K562 (cell line): ENCODE data around the gene TCAF1. TPM values are rescaled to one million over a fixed set of nuclear protein-coding genes. Genes with fewer than 3 reads are reported as not detected.
A peak's percentile ranks its signal among the peaks of the same experiment; 100 is the strongest.

Experiments used
- ESRRB ChIP-seq: fragments of 250-450 bp; sonication (Bioruptor Pico); IDR thresholded peaks from 2 replicates; pipeline ENCODE4 v1.5.0; 2020; ENCODE audit warnings: mild to moderate bottlenecking, moderate library complexity, borderline replicate concordance
- EZH2 ChIP-seq: IDR thresholded peaks from 2 replicates; pipeline ENCODE4 v1.6.1; 2012; ENCODE audit warnings: low read depth, mild to moderate bottlenecking, inconsistent platforms, low read length, borderline replicate concordance
- JUN ChIP-seq, 2 experiments: sonication (generic) in 1 of 2; formaldehyde crosslinking in 1 of 2; IDR thresholded peaks; 2 replicates each; pipeline versions ENCODE4 v1.6.1 to v1.8.0; 2012 to 2022; ENCODE audit warnings: borderline replicate concordance in 2 of 2, mild to moderate bottlenecking in 2 of 2, improper control_type of control experiment in 1 of 2, low read depth in 1 of 2, low read length in 1 of 2, missing genetic modification reagents in 1 of 2
- KHSRP ChIP-seq: fragments of 450-650 bp; IDR thresholded peaks from 2 replicates; pipeline ENCODE4 v1.6.1; 2017
- NEUROD1 ChIP-seq: fragments of 150-350 bp; IDR thresholded peaks from 2 replicates; pipeline ENCODE4 v1.6.1; 2014; ENCODE audit warnings: borderline replicate concordance, low read length, low read depth; ENCODE audit not compliant: partially characterized antibody
- NR2F6 ChIP-seq: fragments of 450-650 bp; formaldehyde crosslinking; IDR thresholded peaks from 2 replicates; pipeline ENCODE4 v1.4.0; 2020; ENCODE audit warnings: mild to moderate bottlenecking
- RBM14 ChIP-seq: fragments of 200-400 bp; formaldehyde crosslinking; IDR thresholded peaks from 2 replicates; pipeline ENCODE4 v1.6.1; 2018; ENCODE audit warnings: low read depth, mild to moderate bottlenecking, low read length, moderate library complexity, borderline replicate concordance; ENCODE audit not compliant: insufficient read depth
- SFPQ ChIP-seq: fragments of 200-400 bp; formaldehyde crosslinking; IDR thresholded peaks from 2 replicates; pipeline ENCODE4 v1.6.1; 2017; ENCODE audit warnings: mild to moderate bottlenecking, low read depth, low read length, moderate library complexity
- SRSF1 ChIP-seq: fragments of 200-400 bp; formaldehyde crosslinking; IDR thresholded peaks from 2 replicates; pipeline ENCODE4 v1.6.1; 2017; ENCODE audit warnings: mild to moderate bottlenecking, low read depth, low read length, moderate library complexity
- TAF15 ChIP-seq: fragments of 200-400 bp; formaldehyde crosslinking; IDR thresholded peaks from 2 replicates; pipeline ENCODE4 v1.6.1; 2017; ENCODE audit warnings: mild to moderate bottlenecking, low read depth, low read length, moderate library complexity
- ZC3H4 ChIP-seq: sonication (generic); formaldehyde crosslinking; IDR thresholded peaks from 2 replicates; pipeline ENCODE4 v1.9.0; 2021; ENCODE audit warnings: missing genetic modification reagents, borderline replicate concordance
- ZNF184 ChIP-seq: sonication (generic); formaldehyde crosslinking; IDR thresholded peaks from 2 replicates; pipeline ENCODE4 v1.5.0; 2020; ENCODE audit warnings: missing genetic modification reagents
- ZNF316 ChIP-seq: fragments of 450-650 bp; IDR thresholded peaks from 2 replicates; pipeline ENCODE4 v1.6.1; 2016
- polyA plus RNA-seq, 8 experiments: library from polyadenylated mRNA; depleted of rRNA in 4 of 8; stranded (reverse) in 5 of 8; unstranded in 3 of 8; fragments of >200 nt; fragmentation: Nextera tagmentation in 2 of 8; fragmentation: Illumina TruSeq in 1 of 8; extraction: Ambion mirVana in 2 of 8; extraction: Trizol in 1 of 8; gene quantifications; 2 replicates each; pipeline versions ENCODE4 v1.2.1 to v1.2.3, GENCODE V29; 2011 to 2014; ENCODE audit warnings: inconsistent platforms in 1 of 8, missing spikeins in 1 of 8
- total RNA-seq, 7 experiments: library from RNA; depleted of rRNA in 6 of 7; stranded (reverse); fragments of >200 nt in 6 of 7; fragmentation: Illumina TruSeq in 2 of 7; extraction: Trizol in 2 of 7; gene quantifications; 2 replicates each; pipeline versions ENCODE4 v1.2.1 to v1.2.3, GENCODE V29; 2011 to 2021; ENCODE audit warnings: low replicate concordance in 1 of 7
- TF ChIP-seq, protein P1 (sequence below): fragments of 450-650 bp; IDR thresholded peaks from 2 replicates; pipeline ENCODE4 v1.6.1; 2016; ENCODE audit warnings: mild to moderate bottlenecking, moderate library complexity

TCAF1 gene
- total and polyA plus RNA-seq, 9 of the 15 experiments (the other 6 are each of a cell fraction or from before 2014, with no cell fraction given), result 6.2 to 52.2 (median 24.4) TPM

DNA sequence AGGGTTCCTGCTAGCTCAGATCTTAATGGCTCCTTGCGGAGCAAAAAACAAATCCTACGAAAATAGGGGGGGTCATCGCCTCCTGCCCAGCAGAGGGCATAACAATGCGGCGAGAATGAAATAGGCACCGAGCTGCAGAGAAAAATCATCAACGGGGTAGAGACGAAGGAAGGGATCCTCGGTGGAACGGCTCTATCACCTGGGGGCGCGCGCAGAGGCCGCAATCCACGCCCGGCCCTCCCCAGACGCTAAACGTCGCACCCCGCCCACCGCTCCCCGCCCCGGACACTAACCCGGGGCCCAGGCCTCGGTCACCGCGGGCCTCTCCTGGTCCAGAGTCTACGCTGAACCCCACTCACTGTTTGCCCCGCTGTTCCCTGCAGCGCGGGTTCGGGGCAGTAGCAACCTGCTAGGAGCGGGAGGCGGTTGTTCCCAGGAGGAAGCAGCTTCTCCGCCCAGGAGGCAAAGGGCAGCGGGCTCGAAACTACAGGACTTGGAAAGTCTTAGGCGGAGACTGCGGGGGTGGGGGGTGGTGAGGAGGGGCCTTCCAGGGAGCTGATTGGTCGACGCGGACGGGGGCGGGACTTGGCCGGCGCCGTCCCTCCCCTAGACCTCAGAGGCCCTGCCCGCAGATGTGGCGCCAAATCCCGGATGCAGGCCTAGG is at the start of gene TCAF1 (continued):
- TF ChIP-seq, protein P1, sequence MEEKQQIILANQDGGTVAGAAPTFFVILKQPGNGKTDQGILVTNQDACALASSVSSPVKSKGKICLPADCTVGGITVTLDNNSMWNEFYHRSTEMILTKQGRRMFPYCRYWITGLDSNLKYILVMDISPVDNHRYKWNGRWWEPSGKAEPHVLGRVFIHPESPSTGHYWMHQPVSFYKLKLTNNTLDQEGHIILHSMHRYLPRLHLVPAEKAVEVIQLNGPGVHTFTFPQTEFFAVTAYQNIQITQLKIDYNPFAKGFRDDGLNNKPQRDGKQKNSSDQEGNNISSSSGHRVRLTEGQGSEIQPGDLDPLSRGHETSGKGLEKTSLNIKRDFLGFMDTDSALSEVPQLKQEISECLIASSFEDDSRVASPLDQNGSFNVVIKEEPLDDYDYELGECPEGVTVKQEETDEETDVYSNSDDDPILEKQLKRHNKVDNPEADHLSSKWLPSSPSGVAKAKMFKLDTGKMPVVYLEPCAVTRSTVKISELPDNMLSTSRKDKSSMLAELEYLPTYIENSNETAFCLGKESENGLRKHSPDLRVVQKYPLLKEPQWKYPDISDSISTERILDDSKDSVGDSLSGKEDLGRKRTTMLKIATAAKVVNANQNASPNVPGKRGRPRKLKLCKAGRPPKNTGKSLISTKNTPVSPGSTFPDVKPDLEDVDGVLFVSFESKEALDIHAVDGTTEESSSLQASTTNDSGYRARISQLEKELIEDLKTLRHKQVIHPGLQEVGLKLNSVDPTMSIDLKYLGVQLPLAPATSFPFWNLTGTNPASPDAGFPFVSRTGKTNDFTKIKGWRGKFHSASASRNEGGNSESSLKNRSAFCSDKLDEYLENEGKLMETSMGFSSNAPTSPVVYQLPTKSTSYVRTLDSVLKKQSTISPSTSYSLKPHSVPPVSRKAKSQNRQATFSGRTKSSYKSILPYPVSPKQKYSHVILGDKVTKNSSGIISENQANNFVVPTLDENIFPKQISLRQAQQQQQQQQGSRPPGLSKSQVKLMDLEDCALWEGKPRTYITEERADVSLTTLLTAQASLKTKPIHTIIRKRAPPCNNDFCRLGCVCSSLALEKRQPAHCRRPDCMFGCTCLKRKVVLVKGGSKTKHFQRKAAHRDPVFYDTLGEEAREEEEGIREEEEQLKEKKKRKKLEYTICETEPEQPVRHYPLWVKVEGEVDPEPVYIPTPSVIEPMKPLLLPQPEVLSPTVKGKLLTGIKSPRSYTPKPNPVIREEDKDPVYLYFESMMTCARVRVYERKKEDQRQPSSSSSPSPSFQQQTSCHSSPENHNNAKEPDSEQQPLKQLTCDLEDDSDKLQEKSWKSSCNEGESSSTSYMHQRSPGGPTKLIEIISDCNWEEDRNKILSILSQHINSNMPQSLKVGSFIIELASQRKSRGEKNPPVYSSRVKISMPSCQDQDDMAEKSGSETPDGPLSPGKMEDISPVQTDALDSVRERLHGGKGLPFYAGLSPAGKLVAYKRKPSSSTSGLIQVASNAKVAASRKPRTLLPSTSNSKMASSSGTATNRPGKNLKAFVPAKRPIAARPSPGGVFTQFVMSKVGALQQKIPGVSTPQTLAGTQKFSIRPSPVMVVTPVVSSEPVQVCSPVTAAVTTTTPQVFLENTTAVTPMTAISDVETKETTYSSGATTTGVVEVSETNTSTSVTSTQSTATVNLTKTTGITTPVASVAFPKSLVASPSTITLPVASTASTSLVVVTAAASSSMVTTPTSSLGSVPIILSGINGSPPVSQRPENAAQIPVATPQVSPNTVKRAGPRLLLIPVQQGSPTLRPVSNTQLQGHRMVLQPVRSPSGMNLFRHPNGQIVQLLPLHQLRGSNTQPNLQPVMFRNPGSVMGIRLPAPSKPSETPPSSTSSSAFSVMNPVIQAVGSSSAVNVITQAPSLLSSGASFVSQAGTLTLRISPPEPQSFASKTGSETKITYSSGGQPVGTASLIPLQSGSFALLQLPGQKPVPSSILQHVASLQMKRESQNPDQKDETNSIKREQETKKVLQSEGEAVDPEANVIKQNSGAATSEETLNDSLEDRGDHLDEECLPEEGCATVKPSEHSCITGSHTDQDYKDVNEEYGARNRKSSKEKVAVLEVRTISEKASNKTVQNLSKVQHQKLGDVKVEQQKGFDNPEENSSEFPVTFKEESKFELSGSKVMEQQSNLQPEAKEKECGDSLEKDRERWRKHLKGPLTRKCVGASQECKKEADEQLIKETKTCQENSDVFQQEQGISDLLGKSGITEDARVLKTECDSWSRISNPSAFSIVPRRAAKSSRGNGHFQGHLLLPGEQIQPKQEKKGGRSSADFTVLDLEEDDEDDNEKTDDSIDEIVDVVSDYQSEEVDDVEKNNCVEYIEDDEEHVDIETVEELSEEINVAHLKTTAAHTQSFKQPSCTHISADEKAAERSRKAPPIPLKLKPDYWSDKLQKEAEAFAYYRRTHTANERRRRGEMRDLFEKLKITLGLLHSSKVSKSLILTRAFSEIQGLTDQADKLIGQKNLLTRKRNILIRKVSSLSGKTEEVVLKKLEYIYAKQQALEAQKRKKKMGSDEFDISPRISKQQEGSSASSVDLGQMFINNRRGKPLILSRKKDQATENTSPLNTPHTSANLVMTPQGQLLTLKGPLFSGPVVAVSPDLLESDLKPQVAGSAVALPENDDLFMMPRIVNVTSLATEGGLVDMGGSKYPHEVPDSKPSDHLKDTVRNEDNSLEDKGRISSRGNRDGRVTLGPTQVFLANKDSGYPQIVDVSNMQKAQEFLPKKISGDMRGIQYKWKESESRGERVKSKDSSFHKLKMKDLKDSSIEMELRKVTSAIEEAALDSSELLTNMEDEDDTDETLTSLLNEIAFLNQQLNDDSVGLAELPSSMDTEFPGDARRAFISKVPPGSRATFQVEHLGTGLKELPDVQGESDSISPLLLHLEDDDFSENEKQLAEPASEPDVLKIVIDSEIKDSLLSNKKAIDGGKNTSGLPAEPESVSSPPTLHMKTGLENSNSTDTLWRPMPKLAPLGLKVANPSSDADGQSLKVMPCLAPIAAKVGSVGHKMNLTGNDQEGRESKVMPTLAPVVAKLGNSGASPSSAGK, result peak; percentile 43; the same call in 1 of the 2 replicates
- TF ChIP-seq SRSF1 (no peak), SFPQ (no peak), JUN (IDR thresholded peaks at IDR 0.05; ENCODE audit: borderline replicate concordance, low read depth, low read length) (peak; percentile 4; the same call in 1 of the 2 replicates), JUN (CRISPR knock-in tag; IDR thresholded peaks at IDR 0.05; ENCODE audit: borderline replicate concordance) (no peak), EZH2 (no peak), ESRRB (no peak), RBM14 (no peak), TAF15 (no peak), NEUROD1 (no peak), ZNF184 (CRISPR knock-in tag) (no peak), NR2F6 (CRISPR knock-in tag) (no peak), KHSRP (no peak), ZNF316 (no peak; the same call in 1 of the 2 replicates), ZC3H4 (CRISPR knock-in tag) (no peak)
